GM03348 (cell line): ENCODE data around the gene LMAN1L.

Experiments
- DNase-seq: peaks from one replicate; pipeline ENCODE4 v3.0.0; 2012; ENCODE audit warnings: low spot score

Gene LMAN1L

GRCh38 chr15:74812533-74812932, at the start of gene LMAN1L:
TSS of gene LMAN1L (plus strand) at chr15:74812835. CDS start at chr15:74812855, 20 bp downstream.
- DNase-seq: no peak

DNA sequence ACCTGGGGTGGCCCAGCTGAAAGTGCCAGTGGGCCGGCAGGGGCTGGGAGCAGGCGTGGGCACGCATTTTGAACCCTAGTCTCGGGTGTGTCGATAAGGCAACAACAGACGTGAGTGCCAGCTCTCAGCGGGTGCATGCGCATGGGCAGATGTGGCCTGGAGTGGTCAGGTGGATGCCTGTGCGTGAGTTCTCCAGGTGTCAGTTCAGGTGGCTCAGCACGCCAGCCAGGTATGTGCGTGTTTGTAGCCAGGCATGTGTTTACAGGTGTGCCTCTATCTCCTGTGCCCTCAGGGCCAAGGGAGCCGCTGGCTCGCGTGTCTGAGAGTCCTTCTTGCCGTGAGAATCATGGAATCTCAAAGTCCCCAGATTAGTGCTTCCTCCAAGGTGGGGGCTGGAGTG, 49.2 kb upstream of the LMAN1L start:
- no peak for DNase-seq

GRCh38 chr15:74767167-74768098, 45.2 kb upstream of the LMAN1L start:
- no peak for DNase-seq

DNA sequence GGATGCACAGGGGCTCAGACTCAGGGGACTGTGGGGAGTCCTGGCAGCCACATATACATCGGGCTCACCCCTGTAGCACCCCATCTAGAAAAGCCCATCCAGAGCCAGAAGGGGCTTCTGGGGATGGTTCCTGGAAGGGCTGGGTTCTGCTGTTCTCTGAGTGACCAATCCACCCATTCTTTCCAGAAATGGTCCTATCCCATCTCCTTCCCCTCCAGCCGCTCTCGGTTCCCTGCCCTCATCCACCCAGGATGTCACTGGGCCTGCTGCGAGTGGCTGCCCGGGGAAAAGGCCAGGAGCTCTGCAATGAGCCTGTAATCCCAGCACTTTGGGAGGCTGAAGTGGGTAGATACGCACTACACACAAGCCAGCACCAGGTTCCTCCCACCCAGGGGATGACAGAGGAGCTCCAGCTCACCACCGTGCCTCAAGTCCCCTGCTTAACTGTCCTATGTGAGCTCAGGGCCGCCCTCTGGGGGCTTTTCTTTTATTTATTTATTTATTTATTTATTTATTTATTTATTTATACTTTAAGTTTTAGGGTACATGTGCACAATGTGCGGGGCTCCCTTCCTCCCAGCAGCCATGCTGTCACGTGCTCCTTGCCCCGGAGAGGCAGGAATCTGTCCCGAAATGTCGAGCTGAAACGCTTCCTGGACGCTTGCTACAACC, 44.4 kb upstream of the LMAN1L start:
- no peak for DNase-seq

DNA sequence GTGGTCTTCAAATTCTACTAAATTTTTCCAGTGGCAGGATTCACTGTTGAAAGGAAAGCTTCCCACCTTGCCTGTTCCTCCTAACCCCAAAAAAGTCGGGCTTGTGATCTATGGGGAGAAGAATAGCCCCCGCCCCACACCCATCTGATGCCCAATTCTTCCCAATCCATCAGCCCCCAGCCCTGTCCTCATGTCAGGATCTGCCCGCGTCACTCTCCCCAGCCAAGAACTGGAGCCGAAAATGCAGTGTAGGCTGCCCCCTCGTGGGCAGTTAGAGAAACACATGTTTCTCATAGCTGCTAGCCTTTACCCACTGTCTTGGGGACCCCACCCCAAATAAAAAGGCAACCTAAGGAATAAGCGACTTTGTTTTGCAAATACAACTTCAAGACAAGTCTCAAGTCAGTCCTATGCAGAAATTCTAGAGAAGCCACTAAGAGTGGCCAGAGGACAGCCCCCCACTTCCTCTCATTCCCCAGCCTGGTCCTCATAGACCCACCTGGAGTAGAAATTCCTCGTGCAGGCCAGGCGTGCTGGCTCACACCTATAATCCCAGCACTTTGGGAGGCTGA, 43.8 kb upstream of the LMAN1L start:
- DNase-seq: peak; percentile 88

DNA sequence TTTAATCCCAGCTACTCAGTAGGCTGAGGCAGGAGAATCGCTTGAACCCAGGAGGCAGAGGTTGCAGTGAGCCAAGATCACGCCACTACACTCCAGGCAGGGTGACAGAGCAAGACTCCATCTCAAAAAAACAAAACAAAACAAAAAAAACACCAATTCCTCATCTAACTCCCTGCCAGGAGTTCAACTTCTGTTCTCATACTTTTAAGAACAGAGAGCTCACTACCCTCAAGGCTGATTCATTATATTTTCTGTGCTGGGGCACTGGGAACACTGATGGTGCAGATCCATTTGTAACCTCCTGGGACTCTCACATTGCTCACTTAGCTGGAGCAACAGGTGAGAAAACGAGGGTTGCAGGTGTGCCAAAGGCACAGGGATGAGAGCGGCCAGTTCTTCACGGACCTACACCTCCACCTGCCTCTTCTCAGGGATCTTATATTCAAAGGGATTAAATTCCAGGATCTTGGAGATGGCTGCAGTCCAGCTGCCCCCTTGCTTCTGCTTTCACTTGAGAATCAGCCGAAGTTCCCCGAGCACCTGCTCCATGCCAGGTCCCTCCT, 43.1 kb upstream of the LMAN1L start:
- no peak for DNase-seq

GRCh38 chr15:74770211-74770903, 42.3 kb upstream of the LMAN1L start:
- DNase-seq: no peak

DNA sequence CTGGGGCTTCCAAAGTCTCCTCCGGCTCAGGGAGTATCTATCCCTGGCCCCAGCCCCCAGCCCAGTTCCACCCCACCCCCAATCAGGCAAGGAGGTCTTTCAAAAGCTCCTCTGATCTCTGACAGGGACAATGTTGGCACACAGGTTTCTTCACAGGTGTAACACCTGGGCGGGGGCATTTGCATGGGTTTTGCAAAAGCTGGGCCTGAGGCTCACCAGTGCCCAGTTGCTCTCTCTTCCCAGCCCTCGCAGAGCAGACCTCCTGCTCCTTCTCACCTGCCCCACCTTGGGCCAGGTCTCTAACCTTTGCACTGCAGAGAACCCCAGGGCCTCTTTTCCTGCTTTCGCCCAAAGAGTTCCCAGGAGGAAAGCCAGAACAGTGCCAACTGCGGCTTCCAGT, 39.3 kb upstream of the LMAN1L start:
- no peak for DNase-seq

DNA sequence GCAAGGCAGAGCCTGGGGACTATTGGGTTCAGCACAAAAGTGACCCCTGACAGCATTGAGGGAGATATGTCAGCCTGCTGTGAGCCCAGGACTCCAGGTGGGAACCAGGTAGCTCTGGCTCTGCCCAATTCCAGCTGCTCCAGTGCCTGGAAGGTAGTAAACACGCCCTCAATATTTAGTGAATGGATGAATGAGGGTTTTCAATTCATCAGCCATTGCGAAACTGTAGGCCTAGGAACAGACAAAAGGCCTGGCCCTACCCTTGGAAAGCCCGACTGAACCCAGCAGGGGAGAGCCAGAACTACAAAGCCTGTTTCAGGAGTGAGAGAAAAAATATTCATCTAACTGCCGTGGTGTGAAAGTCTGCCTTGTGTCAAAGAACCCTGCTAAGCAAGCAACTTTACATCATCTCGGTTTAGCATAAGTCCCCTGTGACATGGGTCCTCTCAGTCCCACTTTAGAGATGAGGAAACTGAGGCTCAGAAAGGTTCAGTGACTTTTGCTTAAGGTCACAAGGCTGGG, 38.8 kb upstream of the LMAN1L start:
- no peak for DNase-seq

GRCh38 chr15:74775132-74775562, 37.5 kb upstream of the LMAN1L start:
- DNase-seq: no peak

GRCh38 chr15:74775894-74776293, 36.7 kb upstream of the LMAN1L start:
- DNase-seq: no peak

- DNase-seq: no peak
Observed at GRCh38 chr15:74776821-74777768, 35.5 kb upstream of the LMAN1L start.

DNA sequence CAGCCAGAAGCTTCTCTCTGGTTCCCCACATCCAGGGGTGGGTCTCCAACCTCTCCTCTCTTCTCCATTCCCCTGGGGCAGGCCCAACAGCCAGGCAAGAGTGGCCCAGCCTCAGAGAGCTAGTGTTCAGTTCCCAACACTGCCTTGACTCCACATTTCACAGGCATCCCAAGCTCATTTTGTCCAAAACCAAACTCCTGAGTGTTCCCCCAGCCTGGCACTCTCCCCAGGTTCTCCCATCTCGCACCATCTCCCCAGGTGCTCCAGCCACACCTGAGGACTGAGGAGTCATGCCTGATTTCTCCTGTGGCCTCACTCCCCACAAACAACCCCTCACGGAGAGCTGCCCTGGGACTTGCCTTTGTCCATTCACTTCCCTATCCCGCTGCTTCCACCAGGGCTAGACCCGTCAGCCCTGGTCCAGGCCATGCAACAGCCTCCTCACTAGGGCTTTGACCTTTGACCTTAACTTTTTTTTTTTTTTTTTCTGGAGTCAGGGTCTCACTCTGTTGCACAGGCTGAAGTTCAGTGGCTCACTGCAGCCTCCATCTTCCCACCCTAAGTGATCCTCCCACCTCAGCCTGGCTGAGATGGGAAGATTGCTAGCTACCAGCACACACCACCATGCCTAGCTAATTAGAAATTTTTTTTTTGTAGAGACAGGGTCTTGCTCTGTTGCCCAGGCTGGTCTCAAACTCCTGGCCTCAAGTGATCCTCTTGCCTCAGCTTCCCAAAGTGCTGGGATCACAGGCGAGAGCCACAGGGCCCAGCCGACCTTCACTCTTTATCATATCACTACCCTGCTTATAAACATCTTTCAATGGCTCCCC, 34.7 kb upstream of the LMAN1L start:
- DNase-seq: no peak

GRCh38 chr15:74778599-74778970, 34.0 kb upstream of the LMAN1L start:
- DNase-seq: no peak

DNA sequence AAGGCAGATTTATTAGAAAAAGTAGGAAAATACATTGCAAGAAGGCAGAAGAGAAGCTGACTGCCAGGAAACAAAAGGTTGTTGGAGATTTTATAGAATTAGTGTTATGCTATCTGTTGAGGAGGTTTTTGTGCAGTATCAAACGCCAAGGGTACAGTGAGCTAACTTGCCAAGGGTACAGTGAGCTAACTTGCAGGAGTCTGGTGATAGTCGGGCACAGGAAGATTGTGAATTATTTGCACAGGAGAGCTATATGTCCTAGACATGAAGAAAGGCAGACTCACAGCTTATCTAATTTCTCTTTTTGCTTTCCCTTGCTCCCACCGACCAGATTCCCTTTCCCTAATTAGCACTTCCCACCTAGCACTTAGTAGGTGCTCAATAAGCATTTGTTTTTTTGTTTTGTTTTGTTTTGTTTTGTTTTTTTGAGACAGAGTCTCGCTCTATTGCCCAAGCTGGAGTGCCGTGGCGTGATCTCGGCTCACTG, 33.4 kb upstream of the LMAN1L start:
- DNase-seq: no peak

DNA sequence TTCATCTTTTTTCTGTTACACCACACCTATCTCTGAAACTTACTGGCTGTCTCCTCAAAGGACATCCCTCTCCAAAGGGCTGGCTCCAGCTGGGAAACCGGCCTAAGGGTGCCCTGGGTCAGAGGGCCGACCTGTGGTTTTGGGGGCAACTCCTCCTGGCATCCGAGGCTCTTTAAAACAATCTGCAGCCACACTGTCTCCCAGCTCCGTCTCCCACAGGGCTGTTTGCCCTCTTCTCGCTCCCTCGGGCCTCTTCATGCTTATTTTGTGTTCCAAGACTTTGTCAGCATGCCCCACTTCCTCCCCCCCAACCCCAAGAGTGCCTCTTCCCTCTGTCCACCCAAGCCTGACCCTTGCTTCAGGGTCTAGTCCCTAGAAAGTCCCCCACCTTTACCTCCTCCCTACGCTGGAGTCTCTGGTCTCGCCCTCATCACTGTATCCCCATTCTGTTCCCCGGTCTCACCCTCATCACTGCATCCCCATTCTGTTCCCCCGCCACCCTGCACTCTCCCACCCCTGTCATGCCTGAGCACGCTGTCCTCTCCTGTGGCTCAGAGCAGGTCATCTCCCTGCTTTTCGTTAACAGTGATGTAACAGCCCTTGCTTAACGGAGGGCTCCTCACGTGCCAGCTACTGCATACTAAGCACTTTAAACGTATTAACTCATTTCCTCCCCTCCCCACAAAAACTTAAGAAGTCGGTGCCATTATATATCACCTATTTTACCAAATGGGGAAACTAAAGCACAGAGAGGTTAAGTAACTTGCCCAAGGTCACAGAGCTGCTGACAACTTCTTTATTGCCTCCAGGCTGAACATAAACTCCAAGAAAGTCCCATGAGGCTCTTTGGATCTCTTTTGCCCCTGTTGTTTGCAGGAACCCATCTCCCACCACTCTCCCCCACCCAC, 31.9 kb upstream of the LMAN1L start:
- DNase-seq: no peak

- peak; percentile 99 for DNase-seq
Observed at GRCh38 chr15:74781431-74782258, 31.0 kb upstream of the LMAN1L start, which contains the start of gene CSK. TSS of gene CSK (plus strand) at chr15:74782080. CDS start at chr15:74798298, 16,218 bp downstream.
